HepG2 (cell line): Measurements from ENCODE around the gene TRIM8. TPM values are rescaled to one million over a fixed set of nuclear protein-coding genes. Genes with fewer than 3 reads are reported as not detected.

Experiments used
- AGO2 ChIP-seq: fragments of 200-400 bp; formaldehyde crosslinking; optimal IDR thresholded peaks from 2 replicates; pipeline ENCODE3; 2017; ENCODE audit warnings: mild to moderate bottlenecking, low read depth, low read length, moderate library complexity
- DMTF1 ChIP-seq: sonication (generic); formaldehyde crosslinking; IDR thresholded peaks from 2 replicates; pipeline ENCODE4 v1.4.0; 2020; ENCODE audit warnings: mild to moderate bottlenecking, missing genetic modification reagents
- HCFC1 ChIP-seq: fragments of 150-350 bp; IDR thresholded peaks from 2 replicates; pipeline ENCODE4 v1.6.1; 2014; ENCODE audit warnings: low read depth, low read length
- ISL2 ChIP-seq: sonication (generic); formaldehyde crosslinking; IDR thresholded peaks from 2 replicates; pipeline ENCODE4 v1.5.0; 2020; ENCODE audit warnings: missing genetic modification reagents
- KDM5A ChIP-seq: fragments of 200-600 bp; sonication (generic); IDR thresholded peaks from 2 replicates; pipeline ENCODE4 v1.7.0; 2018; ENCODE audit warnings: antibody characterized with exemption, mild to moderate bottlenecking, low read length, borderline replicate concordance
- KLF9 ChIP-seq: IDR thresholded peaks from 2 replicates; pipeline ENCODE4 v1.6.1; 2016; ENCODE audit warnings: low read depth
- PHF21A ChIP-seq: sonication (generic); formaldehyde crosslinking; IDR thresholded peaks from 2 replicates; pipeline ENCODE4 v1.5.0; 2020; ENCODE audit warnings: mild to moderate bottlenecking, missing genetic modification reagents
- RFX3 ChIP-seq: IDR thresholded peaks from 2 replicates; pipeline ENCODE4 v1.6.1; 2016; ENCODE audit warnings: missing biosample characterization, missing genetic modification reagents
- ZBTB38 ChIP-seq: sonication (generic); formaldehyde crosslinking; IDR thresholded peaks from 2 replicates; pipeline ENCODE4 v1.5.1; 2020; ENCODE audit warnings: mild to moderate bottlenecking, missing genetic modification reagents
- ZFP36L2 ChIP-seq: sonication (generic); formaldehyde crosslinking; IDR thresholded peaks from 2 replicates; pipeline ENCODE4 v1.4.0; 2020; ENCODE audit warnings: missing genetic modification reagents
- ZNF263 ChIP-seq: sonication (generic); formaldehyde crosslinking; IDR thresholded peaks from 2 replicates; pipeline ENCODE4 v1.4.0; 2020; ENCODE audit warnings: missing genetic modification reagents
- ZNF296 ChIP-seq: sonication (generic); formaldehyde crosslinking; conservative IDR thresholded peaks from 2 replicates; pipeline ENCODE4 v1.5.0; 2020; ENCODE audit warnings: mild to moderate bottlenecking, missing genetic modification reagents
- ZNF468 ChIP-seq: sonication (generic); formaldehyde crosslinking; IDR thresholded peaks from 2 replicates; pipeline ENCODE4 v1.8.0; 2022; ENCODE audit warnings: mild to moderate bottlenecking, moderate library complexity, missing genetic modification reagents
- ZNF770 ChIP-seq: sonication (generic); formaldehyde crosslinking; IDR thresholded peaks from 2 replicates; pipeline ENCODE4 v1.5.0; 2020; ENCODE audit warnings: mild to moderate bottlenecking, missing genetic modification reagents
- polyA plus RNA-seq, 8 experiments: library from polyadenylated mRNA; depleted of rRNA in 3 of 8; stranded (reverse) in 7 of 8; unstranded in 1 of 8; fragments of >200 nt; fragmentation: Illumina TruSeq in 4 of 8; extraction: Trizol in 4 of 8; gene quantifications; 2 replicates each; pipeline versions ENCODE4 v1.2.1 to v1.2.3, GENCODE V29; 2011 to 2016; ENCODE audit warnings: low read depth in 4 of 8, missing spikeins in 1 of 8, mixed read lengths in 1 of 8; ENCODE audit not compliant: insufficient read depth in 1 of 8
- total RNA-seq, 5 experiments: library from RNA; depleted of rRNA; stranded (reverse); fragments of >200 nt; fragmentation: Illumina TruSeq; extraction: Trizol; gene quantifications; 2 replicates each; pipeline ENCODE4 v1.2.3, GENCODE V29; 2016; ENCODE audit warnings: low read depth in 1 of 5
- TF ChIP-seq, protein P1 (sequence below): sonication (generic); formaldehyde crosslinking; IDR thresholded peaks from 2 replicates; pipeline ENCODE4 v1.4.0; 2020; ENCODE audit warnings: missing genetic modification reagents
- TF ChIP-seq, protein P2 (sequence below): sonication (generic); formaldehyde crosslinking; IDR thresholded peaks from 2 replicates; pipeline ENCODE4 v1.4.0; 2020; ENCODE audit warnings: mild to moderate bottlenecking, low read depth, missing genetic modification reagents

TRIM8 gene
- total and polyA plus RNA-seq, 2 of the 13 experiments (the other 11 are each of a cell fraction or from before 2014, with no cell fraction given): 38.9 to 66.5 TPM

- TF ChIP-seq, protein P1, sequence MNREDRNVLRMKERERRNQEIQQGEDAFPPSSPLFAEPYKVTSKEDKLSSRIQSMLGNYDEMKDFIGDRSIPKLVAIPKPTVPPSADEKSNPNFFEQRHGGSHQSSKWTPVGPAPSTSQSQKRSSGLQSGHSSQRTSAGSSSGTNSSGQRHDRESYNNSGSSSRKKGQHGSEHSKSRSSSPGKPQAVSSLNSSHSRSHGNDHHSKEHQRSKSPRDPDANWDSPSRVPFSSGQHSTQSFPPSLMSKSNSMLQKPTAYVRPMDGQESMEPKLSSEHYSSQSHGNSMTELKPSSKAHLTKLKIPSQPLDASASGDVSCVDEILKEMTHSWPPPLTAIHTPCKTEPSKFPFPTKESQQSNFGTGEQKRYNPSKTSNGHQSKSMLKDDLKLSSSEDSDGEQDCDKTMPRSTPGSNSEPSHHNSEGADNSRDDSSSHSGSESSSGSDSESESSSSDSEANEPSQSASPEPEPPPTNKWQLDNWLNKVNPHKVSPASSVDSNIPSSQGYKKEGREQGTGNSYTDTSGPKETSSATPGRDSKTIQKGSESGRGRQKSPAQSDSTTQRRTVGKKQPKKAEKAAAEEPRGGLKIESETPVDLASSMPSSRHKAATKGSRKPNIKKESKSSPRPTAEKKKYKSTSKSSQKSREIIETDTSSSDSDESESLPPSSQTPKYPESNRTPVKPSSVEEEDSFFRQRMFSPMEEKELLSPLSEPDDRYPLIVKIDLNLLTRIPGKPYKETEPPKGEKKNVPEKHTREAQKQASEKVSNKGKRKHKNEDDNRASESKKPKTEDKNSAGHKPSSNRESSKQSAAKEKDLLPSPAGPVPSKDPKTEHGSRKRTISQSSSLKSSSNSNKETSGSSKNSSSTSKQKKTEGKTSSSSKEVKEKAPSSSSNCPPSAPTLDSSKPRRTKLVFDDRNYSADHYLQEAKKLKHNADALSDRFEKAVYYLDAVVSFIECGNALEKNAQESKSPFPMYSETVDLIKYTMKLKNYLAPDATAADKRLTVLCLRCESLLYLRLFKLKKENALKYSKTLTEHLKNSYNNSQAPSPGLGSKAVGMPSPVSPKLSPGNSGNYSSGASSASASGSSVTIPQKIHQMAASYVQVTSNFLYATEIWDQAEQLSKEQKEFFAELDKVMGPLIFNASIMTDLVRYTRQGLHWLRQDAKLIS (CRISPR knock-in tag): peak; percentile 76
- TF ChIP-seq ZNF468 (CRISPR knock-in tag): 0 out of 2 replicates have a peak, but pooled peaks have one; percentile 66
- no peak for TF ChIP-seq ZNF296 (CRISPR knock-in tag)
- TF ChIP-seq KDM5A: 0 out of 2 replicates have a peak, but pooled peaks have one; percentile 16
- TF ChIP-seq, protein P2, sequence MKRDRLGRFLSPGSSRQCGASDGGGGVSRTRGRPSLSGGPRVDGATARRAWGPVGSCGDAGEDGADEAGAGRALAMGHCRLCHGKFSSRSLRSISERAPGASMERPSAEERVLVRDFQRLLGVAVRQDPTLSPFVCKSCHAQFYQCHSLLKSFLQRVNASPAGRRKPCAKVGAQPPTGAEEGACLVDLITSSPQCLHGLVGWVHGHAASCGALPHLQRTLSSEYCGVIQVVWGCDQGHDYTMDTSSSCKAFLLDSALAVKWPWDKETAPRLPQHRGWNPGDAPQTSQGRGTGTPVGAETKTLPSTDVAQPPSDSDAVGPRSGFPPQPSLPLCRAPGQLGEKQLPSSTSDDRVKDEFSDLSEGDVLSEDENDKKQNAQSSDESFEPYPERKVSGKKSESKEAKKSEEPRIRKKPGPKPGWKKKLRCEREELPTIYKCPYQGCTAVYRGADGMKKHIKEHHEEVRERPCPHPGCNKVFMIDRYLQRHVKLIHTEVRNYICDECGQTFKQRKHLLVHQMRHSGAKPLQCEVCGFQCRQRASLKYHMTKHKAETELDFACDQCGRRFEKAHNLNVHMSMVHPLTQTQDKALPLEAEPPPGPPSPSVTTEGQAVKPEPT (CRISPR knock-in tag): peak; percentile 92
- 0 out of 2 replicates have a peak, but pooled peaks have one; percentile 34 for TF ChIP-seq ISL2 (CRISPR knock-in tag)
- TF ChIP-seq HCFC1: no peak
- no peak for TF ChIP-seq RFX3 (CRISPR knock-in tag)
- TF ChIP-seq ZNF770 (CRISPR knock-in tag): no peak
- TF ChIP-seq ZNF263: peak; percentile 52; the same call in 1 of the 2 replicates
- TF ChIP-seq PHF21A (CRISPR knock-in tag): no peak
- peak; percentile 78 for TF ChIP-seq ZBTB38
- TF ChIP-seq ZFP36L2 (CRISPR knock-in tag): no peak
- TF ChIP-seq DMTF1: no peak; the same call in 1 of the 2 replicates
- peak; percentile 88 for TF ChIP-seq AGO2
- no peak for TF ChIP-seq KLF9 (CRISPR knock-in tag)
These were observed 538 bp downstream of the TRIM8 start (continued) for GRCh38 chr10:102644646-102645387.
